ENCODE measurements around the gene TMEM138. TPM values are rescaled to one million over a fixed set of nuclear protein-coding genes. Genes with fewer than 3 reads are reported as not detected.

Gene TMEM138
- total RNA-seq, 4 donors from 2014 or later = 44.7 to 63.5 (median 48.1) TPM

DNA sequence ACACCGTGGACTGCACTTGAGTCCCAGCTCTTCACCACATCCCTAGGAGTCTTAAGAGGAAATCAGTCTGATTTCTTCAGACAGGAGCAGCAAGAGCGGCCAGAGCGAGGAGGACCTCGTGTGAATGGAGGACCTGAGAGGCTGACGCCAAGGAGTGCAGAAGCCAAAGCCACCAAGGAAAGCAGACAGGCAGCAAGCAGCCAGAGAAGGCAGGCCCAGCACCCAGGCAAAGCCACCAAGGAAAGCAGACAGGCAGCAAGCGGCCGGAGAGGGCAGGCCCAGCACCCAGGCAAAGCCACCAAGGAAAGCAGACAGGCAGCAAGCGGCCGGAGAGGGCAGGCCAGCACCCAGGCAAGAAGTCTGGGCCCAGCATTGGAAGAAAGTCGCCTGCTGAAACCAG is 12.3 kb upstream of the TMEM138 start:
- Histone ChIP-seq H3K9me3 (no peaks in the 10 kb centered on the region), H3K27me3 (no peaks in the 10 kb centered on the region), H3K27ac (no peak overlapping the region), H3K4me3 (no peak overlapping the region), H3K36me3 (peaks cover 0 to 74% (median 0%) of the 10 kb centered on the region in 3 donors), H3K4me1 (peaks cover 0 to 16% (median 10%) of the 10 kb centered on the region in 4 donors)
- TF ChIP-seq, protein P1, sequence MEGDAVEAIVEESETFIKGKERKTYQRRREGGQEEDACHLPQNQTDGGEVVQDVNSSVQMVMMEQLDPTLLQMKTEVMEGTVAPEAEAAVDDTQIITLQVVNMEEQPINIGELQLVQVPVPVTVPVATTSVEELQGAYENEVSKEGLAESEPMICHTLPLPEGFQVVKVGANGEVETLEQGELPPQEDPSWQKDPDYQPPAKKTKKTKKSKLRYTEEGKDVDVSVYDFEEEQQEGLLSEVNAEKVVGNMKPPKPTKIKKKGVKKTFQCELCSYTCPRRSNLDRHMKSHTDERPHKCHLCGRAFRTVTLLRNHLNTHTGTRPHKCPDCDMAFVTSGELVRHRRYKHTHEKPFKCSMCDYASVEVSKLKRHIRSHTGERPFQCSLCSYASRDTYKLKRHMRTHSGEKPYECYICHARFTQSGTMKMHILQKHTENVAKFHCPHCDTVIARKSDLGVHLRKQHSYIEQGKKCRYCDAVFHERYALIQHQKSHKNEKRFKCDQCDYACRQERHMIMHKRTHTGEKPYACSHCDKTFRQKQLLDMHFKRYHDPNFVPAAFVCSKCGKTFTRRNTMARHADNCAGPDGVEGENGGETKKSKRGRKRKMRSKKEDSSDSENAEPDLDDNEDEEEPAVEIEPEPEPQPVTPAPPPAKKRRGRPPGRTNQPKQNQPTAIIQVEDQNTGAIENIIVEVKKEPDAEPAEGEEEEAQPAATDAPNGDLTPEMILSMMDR (IDR thresholded peaks at IDR 0.05) = no peak
- no peak for TF ChIP-seq POLR2A (IDR thresholded peaks at IDR 0.05)
- DNase-seq = no peak

DNA sequence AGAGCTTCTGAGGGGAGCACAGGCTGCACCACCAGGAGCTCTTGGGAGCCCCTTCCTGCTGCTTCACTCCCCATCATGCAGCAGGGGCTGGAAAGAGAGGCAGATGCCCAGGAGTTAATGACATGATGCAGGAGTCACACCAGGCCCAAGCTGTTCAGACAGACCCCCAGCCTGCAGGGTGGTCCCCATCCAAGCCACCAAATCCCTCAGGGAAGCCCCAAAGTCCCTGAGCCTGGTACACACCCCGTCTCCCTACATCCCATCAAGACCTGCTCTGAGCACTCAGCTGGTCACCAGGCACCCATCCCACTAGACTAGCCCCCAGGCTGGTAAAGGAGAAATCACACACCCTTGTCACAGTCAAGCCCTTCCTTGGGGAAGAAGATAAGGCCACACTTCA is 11.8 kb upstream of the TMEM138 start:
- DNase-seq = no peak
- Histone ChIP-seq H3K27me3 (no peaks in the 10 kb centered on the region), H3K36me3 (peaks cover 0 to 74% (median 0%) of the 10 kb centered on the region in 3 donors), H3K4me1 (peaks cover 0 to 20% (median 10%) of the 10 kb centered on the region in 4 donors), H3K4me3 (no peak overlapping the region), H3K27ac (no peak overlapping the region), H3K9me3 (no peaks in the 10 kb centered on the region)
- TF ChIP-seq POLR2A (IDR thresholded peaks at IDR 0.05) = no peak
- TF ChIP-seq, protein P1 (IDR thresholded peaks at IDR 0.05) = no peak

DNA sequence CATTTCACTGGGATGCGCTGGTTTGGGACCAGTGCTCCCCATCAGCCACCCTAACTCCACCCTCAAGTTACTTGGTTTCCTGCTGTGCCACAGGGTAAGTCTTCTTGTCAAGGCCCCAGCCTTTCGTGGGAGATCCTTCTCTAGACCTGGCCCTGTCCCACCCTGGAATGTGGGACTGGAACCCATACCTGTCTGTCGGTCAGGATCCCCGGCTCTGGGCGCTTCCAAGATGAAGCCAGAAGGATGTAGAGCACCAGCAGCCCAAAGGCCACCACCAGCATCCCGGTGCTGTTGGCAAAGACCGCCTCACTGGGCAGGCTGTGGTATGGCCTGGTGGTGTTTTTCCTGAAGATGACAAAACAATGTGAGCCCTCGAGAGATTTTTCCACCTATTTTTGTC is 11.4 kb upstream of the TMEM138 start:
- DNase-seq = no peak

DNA sequence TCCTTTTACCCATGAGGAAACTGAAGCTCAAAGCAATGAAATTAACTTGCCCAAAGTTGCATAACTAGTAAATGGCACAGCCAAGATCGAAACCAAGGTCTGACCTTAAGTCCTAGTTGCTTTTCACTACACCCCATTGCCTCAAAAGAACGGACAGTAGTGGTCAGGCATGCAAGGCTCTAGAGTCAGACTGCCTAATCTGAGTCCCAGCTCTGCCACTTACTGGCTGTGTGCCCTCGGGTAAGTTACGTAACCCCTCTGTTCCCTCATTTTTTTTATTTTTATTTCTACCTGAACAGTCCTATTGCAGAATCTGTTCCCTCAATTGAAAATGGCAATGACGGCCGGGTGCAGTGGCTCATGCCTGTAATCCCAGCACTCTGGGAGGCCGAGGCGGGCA is 10.1 kb upstream of the TMEM138 start:
- H3K36me3 ChIP-seq = peaks cover 0 to 70% (median 0%) of the 10 kb centered on the region in 3 donors
- no peak overlapping the region for H3K4me3 ChIP-seq
- DNase-seq = no peak
- H3K4me1 ChIP-seq = peaks cover under 1 to 37% (median 13%) of the 10 kb centered on the region in 4 donors
- TF ChIP-seq, protein P1 (IDR thresholded peaks at IDR 0.05) = no peak
- TF ChIP-seq POLR2A (IDR thresholded peaks at IDR 0.05) = no peak
- no peaks in the 10 kb centered on the region for H3K9me3 ChIP-seq
- no peaks in the 10 kb centered on the region for H3K27me3 ChIP-seq
- H3K27ac ChIP-seq = no peak overlapping the region

More for the DNA sequence above, 11.4 kb upstream of the TMEM138 start:
- Histone ChIP-seq H3K27ac (no peak overlapping the region), H3K9me3 (no peaks in the 10 kb centered on the region), H3K4me1 (peaks cover 0 to 25% (median 10%) of the 10 kb centered on the region in 4 donors), H3K27me3 (no peaks in the 10 kb centered on the region), H3K4me3 (no peak overlapping the region), H3K36me3 (peaks cover 0 to 74% (median 0%) of the 10 kb centered on the region in 3 donors)
- no peak for TF ChIP-seq POLR2A (IDR thresholded peaks at IDR 0.05)
- TF ChIP-seq, protein P1 (IDR thresholded peaks at IDR 0.05) = no peak

DNA sequence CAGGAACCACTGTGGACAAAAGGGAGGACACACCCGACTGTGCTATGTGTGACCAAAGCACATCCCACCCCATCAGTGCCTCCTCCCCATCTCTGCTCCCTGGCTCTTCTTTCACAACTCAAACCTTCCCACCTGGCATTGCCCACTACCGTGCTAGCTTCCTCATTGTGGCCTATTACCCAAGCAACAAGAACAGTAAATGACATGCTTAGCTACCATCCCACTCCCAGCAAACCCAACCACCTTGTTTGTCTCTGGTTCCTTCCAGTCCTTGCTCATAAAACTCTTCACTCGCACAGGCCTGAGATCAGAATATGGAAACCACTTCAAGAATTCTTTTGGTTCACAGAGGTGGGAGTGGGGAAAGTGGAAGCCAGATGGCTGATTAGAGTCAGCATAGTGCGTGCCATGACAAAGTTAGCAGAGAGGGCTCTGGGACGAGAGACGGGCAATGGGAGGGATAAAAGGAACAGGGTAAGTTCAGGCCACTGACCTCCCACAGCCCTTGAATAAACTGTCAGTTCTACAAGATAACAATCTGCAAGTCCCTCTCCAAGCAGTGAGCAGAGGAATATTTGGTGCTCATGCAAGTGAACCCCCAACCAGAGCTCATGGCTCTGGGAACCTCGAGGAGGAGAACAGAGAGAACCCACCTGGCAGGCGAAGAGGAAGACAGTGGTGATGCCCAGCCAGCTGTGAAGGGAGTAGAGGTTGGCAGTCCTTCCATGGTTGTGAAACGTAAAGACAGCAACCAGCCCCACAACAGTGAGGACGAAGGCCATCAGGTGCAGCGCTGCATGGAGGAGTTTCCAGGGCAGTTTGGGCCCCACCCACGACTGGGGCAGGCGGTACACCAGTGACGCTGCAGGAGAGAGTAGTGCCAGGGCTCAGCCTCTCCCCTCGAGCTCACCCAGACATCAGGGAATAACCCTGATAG is 8.8 kb upstream of the TMEM138 start:
- TF ChIP-seq POLR2A (IDR thresholded peaks at IDR 0.05) = no peak
- TF ChIP-seq, protein P1 (IDR thresholded peaks at IDR 0.05) = no peak
- Histone ChIP-seq H3K4me1 (peaks cover 4 to 40% (median 13%) of the 10 kb centered on the region in 4 donors), H3K4me3 (no peak overlapping the region), H3K9me3 (no peaks in the 10 kb centered on the region), H3K36me3 (peaks cover 0 to 62% (median 0%) of the 10 kb centered on the region in 3 donors), H3K27ac (peak overlapping the region; percentile 56 to 82 (median 64)), H3K27me3 (no peaks in the 10 kb centered on the region)
- peak; percentile 62 to 83 (median 82) for DNase-seq

Data from Peyer's patch (tissue), 4 donors.